RPMI8226 (cell line): Measurements from ENCODE around the gene SYCE1L.
"Not testable (repeated sequence)": the region's sequence is repeated elsewhere in the genome, so short reads cannot be mapped to it uniquely, and the experiment has no call there.

Source experiments
- DNase-seq: peaks from one replicate; pipeline ENCODE4 v3.0.0-alpha.2; 2015

The SYCE1L gene

GRCh38 chr16:77199211-77199610 is at the start of gene SYCE1L:
SYCE1L (plus strand) TSS chr16:77199408; CDS start chr16:77199452, 44 bp downstream.
- DNase-seq = no peak

- DNase-seq = no peak
Observed at GRCh38 chr16:77157346-77158058, 41.7 kb upstream of the SYCE1L start.

DNA sequence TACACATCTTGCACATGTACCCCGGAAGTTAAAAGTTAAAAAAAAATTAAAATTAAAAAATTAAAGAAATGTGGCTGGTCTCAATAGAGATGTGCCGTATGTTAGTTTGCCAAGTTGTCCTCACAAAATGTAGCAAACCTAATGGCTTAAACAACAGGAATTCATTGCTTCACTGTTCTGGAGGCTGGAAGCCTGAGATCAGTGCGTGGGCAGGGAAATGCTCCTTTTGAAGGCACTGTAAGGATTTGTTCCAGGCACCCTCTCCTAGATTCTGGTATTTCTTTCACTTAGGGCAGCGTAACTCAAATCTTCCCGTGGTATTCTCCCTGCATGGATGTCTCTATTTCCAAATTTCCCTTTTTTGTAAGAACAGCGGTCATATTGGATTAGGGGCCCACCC is 40.9 kb upstream of the SYCE1L start:
- DNase-seq = no peak

- no peak for DNase-seq
Observed at GRCh38 chr16:77165006-77165405, 34.2 kb upstream of the SYCE1L start.

DNA sequence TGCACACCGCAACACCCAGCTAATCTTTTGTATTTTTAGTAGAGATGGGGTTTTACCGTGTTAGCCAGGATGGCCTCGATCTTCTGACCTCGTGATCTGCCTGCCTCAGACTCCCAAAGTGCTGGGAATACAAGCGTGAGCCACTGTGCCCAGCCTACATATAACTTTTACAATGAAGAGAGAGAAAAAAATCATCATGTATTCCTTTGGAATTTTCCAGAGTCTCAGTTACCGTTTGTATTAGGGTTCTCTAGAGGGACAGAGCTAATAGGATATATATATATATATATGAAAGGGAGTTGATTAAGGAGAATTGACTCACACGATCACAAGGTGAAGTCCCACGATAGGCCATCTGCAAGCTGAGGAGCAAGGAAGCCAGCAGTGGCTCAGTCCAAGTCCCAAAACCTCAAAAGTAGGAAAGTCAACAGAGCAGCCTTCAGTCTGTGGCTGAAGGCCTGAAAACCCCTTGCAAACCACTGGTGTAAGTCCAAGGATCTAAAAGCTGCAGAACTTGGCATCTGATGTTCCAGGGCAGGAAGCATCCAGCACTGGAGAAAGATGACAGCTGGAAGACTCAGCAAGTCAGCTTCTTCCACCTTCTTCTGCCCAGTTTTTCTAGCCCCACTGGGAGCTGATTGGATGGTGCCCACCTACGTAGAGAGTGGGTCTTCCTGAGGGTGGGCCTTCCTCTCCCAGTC is 33.5 kb upstream of the SYCE1L start:
- not testable (repeated sequence) for DNase-seq

- DNase-seq = no peak
Observed at GRCh38 chr16:77166726-77167125, 32.5 kb upstream of the SYCE1L start.

- DNase-seq = no peak
Observed at GRCh38 chr16:77168901-77169300, 30.3 kb upstream of the SYCE1L start.

DNA sequence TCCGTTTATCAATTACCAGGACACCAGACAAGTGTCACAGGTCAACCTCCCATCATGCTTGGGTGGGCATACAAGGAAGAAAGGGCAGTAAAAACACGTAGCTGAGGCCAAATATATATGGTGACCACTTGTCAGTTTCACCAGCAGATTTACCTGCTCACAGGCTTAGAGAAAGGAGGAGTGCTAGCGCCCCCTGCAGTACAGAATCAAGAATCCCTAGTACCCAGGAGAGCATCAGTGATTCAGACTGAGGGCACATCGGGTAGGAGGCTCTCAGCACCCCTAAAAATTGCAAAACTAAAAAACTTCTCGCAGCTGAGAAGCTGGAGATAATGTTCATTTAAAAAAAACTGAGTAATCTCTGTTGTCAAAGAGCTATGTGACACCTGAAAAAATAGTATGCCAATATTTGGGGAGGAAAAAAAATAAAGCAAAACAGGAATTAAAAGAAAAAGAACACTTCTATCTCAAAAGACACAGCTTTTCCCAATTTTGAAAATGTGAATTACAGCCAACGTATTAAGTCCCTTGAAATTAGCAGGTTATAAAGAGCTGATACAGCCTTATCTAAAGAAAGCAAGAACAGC is 29.5 kb upstream of the SYCE1L start:
- peak; percentile 71 for DNase-seq

DNA sequence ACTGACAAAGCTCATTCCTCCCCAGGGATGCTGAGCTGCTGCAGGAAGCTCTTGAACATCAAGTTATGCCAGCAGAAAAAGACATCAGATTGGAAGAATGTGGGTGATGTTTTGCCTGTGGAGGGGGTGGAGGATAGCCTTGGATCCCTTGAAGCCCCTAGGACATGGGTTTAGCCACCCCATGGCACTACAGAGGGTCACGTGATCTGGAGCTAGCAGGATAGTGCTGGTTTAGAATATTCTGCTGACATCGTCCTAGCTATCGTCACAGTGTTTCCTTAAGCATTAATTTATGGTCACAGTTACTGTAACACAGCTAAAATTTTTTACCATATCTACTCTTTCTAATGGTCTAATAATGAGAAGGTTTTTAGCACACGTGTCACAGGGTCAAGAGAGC is 28.4 kb upstream of the SYCE1L start:
- no peak for DNase-seq

GRCh38 chr16:77171745-77172635 is 27.2 kb upstream of the SYCE1L start:
- peak; percentile 79 for DNase-seq

GRCh38 chr16:77172951-77173350 is 26.3 kb upstream of the SYCE1L start:
- DNase-seq = no peak

DNA sequence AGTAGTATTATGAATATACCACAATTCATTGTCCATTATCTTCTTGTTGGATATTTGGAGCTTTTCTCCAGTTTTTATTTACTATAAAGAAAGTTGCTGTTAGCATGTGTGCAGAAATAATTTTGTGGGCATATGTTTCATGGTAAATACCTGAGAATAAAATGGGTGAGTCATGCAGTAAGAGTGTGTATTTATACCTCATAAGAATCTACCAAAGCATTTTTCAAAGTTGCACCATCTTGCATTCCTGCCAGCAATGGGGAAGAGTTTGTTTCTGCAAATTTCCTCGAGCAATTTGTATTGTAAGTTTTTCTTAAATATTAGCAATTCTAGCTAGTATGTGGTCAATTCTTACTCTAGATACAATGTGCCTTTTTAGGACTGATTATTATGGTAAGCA is 16.1 kb upstream of the SYCE1L start:
- peak; percentile 16 for DNase-seq

DNA sequence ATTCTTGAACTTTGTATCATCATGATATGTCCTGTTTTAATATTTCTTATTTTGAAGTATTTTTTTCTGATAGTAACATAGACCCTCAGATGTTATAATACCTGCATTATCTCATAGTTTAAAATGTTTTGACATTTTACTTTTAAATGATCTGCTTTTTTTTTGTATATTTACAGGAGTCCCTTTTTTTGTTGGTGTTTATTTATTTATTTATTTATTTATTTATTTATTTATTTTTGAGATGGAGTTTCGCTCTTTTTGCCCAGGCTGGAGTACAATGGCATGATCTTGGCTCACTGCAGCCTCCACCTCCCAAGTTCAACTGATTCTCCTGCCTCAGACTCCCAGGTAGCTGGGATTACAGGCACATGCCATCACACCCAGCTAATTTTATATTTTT is 12.9 kb upstream of the SYCE1L start:
- not testable (repeated sequence) for DNase-seq

DNA sequence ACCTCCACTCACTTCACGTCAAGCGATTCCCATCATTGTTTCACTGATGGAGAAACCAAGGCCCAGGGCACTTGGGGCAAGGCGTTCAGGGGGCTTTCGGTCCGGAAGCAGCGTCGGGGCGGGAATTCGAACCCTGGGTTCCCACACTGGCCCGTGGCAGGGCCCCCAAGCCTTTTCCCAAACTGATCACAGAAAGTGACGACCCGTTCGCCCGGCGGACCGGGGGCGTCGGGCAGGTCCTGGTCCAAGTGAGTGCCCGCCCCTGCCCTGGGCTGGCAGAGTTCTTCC is 9.1 kb upstream of the SYCE1L start:
- no peak for DNase-seq

DNA sequence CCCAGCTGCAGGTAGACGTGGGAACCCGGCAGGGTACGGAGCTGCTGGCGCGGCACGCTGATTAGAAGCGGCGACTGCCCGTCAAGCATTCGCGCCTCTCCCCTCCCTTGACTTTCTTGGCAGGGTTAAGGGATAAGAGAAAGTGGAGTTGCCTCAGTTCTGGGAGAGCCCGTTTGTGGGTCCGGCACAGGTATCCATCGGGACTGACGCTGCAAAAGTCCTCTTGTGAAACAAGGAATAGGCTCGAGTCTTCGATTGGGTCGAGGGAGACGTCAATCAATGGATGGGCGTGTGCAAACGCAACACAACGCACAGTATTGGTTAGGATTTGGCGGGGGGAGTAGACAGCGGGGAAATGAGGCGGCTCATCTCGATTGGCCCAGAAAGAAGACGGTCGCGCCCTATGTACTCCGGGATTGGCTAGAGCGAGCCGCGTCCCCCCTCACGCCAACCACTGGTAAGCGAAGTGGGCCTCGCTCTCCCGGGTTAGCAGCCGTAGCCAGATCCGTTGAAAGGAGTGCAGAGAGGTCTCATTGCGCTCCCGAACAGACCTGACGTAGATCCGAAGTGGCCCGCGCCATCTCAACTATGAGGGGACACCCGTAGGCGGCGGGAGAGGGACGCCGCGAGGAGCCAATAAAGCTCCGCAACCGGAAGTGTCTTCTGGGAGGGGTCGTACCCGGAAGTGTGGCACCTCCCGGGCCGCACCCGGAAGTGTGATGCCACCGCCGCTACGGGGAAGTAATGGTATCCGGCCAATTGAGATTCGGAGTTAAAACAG is 8.5 kb upstream of the SYCE1L start, which contains the start of gene MON1B:
Gene MON1B, plus strand, starts transcription at position 713 of the 781 bp plus-strand sequence. CDS start 296 bp downstream, outside the sequence.
- peak; percentile 98 for DNase-seq

- peak; percentile 43 for DNase-seq
Observed at GRCh38 chr16:77191259-77191969, 7.8 kb upstream of the SYCE1L start.

DNA sequence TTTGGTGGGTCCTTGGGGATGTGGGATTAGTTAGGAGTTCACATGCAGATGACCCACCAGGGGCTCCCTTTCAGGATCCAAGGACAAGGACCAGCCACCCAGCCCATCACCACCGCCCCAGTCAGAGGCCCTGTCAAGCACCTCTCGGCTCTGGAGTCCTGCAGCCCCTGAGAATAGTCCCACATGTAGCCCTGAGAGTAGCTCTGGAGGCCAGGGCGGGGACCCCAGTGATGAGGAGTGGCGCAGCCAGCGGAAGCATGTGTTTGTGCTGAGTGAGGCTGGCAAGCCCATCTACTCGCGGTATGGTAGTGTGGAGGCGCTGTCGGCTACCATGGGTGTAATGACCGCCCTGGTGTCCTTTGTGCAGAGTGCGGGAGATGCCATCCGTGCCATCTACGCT is 5.8 kb upstream of the SYCE1L start:
- DNase-seq = no peak

DNA sequence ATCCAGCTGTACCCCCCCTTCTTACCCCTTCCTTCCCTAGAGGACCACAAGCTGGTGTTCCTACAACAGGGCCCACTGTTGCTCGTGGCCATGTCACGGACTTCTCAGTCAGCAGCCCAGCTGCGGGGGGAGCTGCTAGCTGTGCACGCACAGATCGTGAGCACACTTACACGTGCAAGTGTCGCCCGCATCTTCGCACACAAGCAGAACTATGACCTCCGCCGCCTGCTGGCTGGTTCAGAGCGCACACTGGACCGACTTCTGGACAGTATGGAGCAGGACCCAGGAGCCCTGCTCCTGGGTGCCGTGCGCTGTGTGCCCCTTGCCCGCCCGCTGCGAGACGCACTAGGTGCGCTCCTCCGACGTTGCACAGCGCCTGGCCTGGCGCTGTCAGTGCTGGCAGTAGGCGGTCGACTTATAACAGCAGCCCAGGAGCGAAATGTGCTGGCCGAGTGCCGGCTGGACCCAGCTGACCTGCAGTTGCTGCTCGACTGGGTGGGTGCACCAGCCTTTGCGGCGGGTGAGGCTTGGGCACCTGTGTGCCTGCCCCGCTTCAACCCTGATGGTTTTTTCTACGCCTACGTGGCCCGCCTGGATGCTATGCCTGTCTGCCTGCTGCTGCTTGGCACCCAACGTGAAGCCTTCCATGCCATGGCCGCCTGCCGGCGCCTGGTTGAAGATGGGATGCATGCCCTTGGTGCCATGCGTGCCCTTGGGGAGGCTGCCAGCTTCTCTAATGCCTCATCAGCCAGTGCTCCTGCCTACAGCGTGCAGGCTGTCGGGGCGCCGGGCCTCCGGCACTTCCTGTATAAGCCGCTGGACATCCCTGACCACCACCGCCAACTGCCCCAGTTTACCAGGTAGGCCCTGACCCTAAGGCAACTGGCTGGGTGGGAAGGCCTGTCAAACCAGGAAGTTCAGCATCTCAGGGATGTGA is 4.6 kb upstream of the SYCE1L start:
- DNase-seq = no peak

DNA sequence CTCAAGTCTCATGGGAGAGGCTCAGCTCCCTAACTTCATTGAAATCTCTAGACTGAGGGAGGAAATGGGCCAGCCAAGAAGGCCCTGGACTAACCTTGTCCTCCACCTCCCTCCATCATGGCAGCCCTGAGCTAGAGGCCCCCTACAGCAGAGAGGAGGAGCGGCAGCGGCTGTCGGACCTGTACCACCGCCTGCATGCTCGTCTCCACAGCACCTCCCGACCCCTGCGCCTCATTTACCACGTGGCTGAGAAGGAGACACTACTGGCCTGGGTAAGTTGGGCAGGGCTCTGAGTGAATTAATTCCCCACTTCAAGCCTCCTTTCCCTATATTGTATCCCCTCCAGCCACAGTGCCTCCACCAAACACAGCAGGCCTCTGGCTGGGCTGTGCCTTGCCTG is 3.8 kb upstream of the SYCE1L start:
- no peak for DNase-seq

DNA sequence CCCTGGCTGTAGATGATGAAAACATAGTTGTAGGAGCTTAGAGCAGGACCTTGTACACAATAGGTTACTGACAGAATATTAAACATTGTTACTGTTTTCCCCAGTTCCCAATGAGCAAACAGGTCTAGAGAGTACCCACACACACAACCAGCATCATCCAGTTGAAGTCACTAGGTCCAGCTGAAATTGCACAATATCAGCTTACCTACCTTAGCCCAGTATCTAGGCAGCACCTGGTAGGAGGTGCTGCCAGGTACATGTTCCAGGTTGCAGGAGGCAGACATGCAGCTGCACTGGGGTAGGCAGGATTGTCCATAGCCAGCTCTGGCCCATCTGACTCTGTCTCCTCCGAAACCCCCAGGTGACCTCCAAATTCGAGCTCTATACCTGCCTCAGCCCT is 1.5 kb upstream of the SYCE1L start:
- DNase-seq = no peak

DNA sequence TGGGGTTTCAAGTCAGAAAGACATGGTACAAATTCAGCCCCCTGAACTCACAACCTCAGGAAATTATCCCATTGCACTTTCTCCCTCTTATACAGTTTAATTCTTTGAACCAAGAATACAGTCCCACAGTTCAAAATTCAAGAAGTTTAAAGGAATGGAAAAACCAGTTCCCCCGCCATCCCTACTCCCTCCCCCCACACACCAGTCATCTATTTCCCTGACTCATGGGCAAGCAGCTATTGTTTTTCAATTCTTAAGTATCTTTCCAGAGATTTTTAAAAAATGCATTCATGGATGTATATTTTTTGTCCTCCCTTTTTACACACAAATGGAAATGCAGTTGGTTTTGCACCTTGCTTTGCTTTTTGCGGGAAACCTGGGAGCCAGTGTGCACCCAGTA is 7.3 kb downstream of the SYCE1L start:
- DNase-seq = no peak
